IMR-90 (cell line): ENCODE data around the gene ITSN2. TPM values are rescaled to one million over a fixed set of nuclear protein-coding genes. Genes with fewer than 3 reads are reported as not detected.

Experiments
- ATAC-seq: fragments of 200-7000 bp; cut with Tn5 transposase; 2 replicates; pipeline ENCODE4 v1.9.1; 2020; ENCODE audit warnings: low read depth, mild to moderate bottlenecking, moderate library complexity
- BruUV-seq: library from RNA; stranded (reverse); fragments of 400-500 nt; replicated peaks from 2 replicates; lab custom pipeline; 2021; lab: Mats Ljungman, UMichigan
- CTCF ChIA-PET: fragments of 300-600 bp; formaldehyde crosslinking; extraction: SDS; loops from one replicate; lab custom pipeline; 2021; ENCODE audit warnings: antibody characterized with exemption; lab: Yijun Ruan, JAX
- POLR2A ChIA-PET: fragments of 300-600 bp; sonication (Branson Sonifier 250); formaldehyde crosslinking; loops from one replicate; lab custom pipeline; 2022; ENCODE audit warnings: antibody characterized with exemption; ENCODE audit not compliant: unreplicated experiment; lab: Charles Lee
- DNase-seq: peaks from one replicate; pipeline ENCODE4 v3.0.0; 2013
- H2AFZ ChIP-seq: replicated peaks from 2 replicates; pipeline ENCODE3; 2013; ENCODE audit warnings: low read length, mild to moderate bottlenecking; ENCODE audit not compliant: poor library complexity
- H2AK5ac ChIP-seq: 2 replicates; pipeline ENCODE4 v1.6.1; 2013; ENCODE audit warnings: low read depth, low read length, inconsistent platforms
- H2AK9ac ChIP-seq: replicated peaks from 2 replicates; pipeline ENCODE3; 2013; ENCODE audit warnings: mild to moderate bottlenecking, low read depth, low read length, moderate library complexity; ENCODE audit not compliant: poor library complexity
- H2BK120ac ChIP-seq: 2 replicates; pipeline ENCODE4 v1.6.1; 2013; ENCODE audit warnings: low read depth, low read length, inconsistent platforms
- H2BK15ac ChIP-seq: 3 replicates; pipeline ENCODE4 v1.6.1; 2013; ENCODE audit warnings: low read depth, low read length, inconsistent platforms
- H2BK20ac ChIP-seq: 2 replicates; pipeline ENCODE4 v1.6.1; 2013; ENCODE audit warnings: low read depth, mild to moderate bottlenecking, inconsistent platforms, low read length, moderate library complexity
- H2BK5ac ChIP-seq: 2 replicates; pipeline ENCODE4 v1.6.1; 2013; ENCODE audit warnings: mild to moderate bottlenecking, low read depth, low read length, inconsistent platforms; ENCODE audit not compliant: poor library complexity, severe bottlenecking
- H3K14ac ChIP-seq: replicated peaks from 2 replicates; pipeline ENCODE4 v1.6.1; 2013; ENCODE audit warnings: low read depth, low read length, inconsistent platforms
- H3K18ac ChIP-seq: 2 replicates; pipeline ENCODE4 v1.6.1; 2013; ENCODE audit warnings: low read depth, low read length, control low read depth
- H3K23ac ChIP-seq: 2 replicates; pipeline ENCODE4 v1.6.1; 2013; ENCODE audit warnings: low read depth, low read length, inconsistent platforms
- H3K27ac ChIP-seq: 2 replicates; pipeline ENCODE4 v1.5.1; 2013; ENCODE audit warnings: mild to moderate bottlenecking, control low read depth, low read length; ENCODE audit not compliant: insufficient read depth
- H3K27me3 ChIP-seq: 2 replicates; pipeline ENCODE4 v1.6.1; 2013; ENCODE audit warnings: low read length; ENCODE audit not compliant: control insufficient read depth, insufficient read depth
- H3K36me3 ChIP-seq: 2 replicates; pipeline ENCODE4 v1.6.1; 2013; ENCODE audit warnings: low read length, mixed read lengths; ENCODE audit not compliant: control insufficient read depth, insufficient read depth
- H3K4ac ChIP-seq: 2 replicates; pipeline ENCODE4 v1.6.1; 2013; ENCODE audit warnings: low read depth, low read length, inconsistent platforms
- H3K4me1 ChIP-seq: 2 replicates; pipeline ENCODE4 v1.6.1; 2013; ENCODE audit warnings: low read length, mixed read lengths; ENCODE audit not compliant: control insufficient read depth, insufficient read depth
- H3K4me2 ChIP-seq: 2 replicates; pipeline ENCODE4 v1.6.1; 2013; ENCODE audit warnings: low read depth, mild to moderate bottlenecking, control low read depth, low read length, moderate library complexity
- H3K4me3 ChIP-seq: 2 replicates; pipeline ENCODE4 v1.5.1; 2013; ENCODE audit warnings: low read depth, mild to moderate bottlenecking, control low read depth, low read length, moderate library complexity; ENCODE audit not compliant: insufficient read depth
- H3K56ac ChIP-seq: 2 replicates; pipeline ENCODE4 v1.6.1; 2013; ENCODE audit warnings: low read length, inconsistent platforms; ENCODE audit not compliant: insufficient read depth; ENCODE audit errors: extremely low read depth
- H3K79me1 ChIP-seq, 2 experiments: 2 replicates each; pipeline ENCODE4 v1.6.1; 2013; ENCODE audit warnings: low read length in 2 of 2, inconsistent platforms in 1 of 2, low read depth in 1 of 2
- H3K9ac ChIP-seq: 2 replicates; pipeline ENCODE4 v1.6.1; 2013; ENCODE audit warnings: low read depth, low read length, control low read depth
- H3K9me1 ChIP-seq: 2 replicates; pipeline ENCODE4 v1.6.1; 2013; ENCODE audit warnings: low read length, inconsistent platforms; ENCODE audit not compliant: insufficient read depth
- H3K9me3 ChIP-seq: 2 replicates; pipeline ENCODE4 v1.6.1; 2013; ENCODE audit warnings: low read length; ENCODE audit not compliant: control insufficient read depth, insufficient read depth
- H4K20me1 ChIP-seq: 2 replicates; pipeline ENCODE4 v1.6.1; 2013; ENCODE audit warnings: low read length, inconsistent platforms; ENCODE audit not compliant: insufficient read depth
- H4K5ac ChIP-seq: 2 replicates; pipeline ENCODE4 v1.6.1; 2013; ENCODE audit warnings: mild to moderate bottlenecking, low read depth, low read length, control low read depth
- H4K8ac ChIP-seq, 2 experiments: 2 replicates each; pipeline ENCODE4 v1.6.1; 2013; ENCODE audit warnings: low read depth in 2 of 2, low read length in 2 of 2, control low read depth in 1 of 2, inconsistent platforms in 1 of 2
- H4K91ac ChIP-seq: 2 replicates; pipeline ENCODE4 v1.6.1; 2013; ENCODE audit warnings: low read depth, low read length, inconsistent platforms; ENCODE audit not compliant: insufficient read depth
- CHD1 ChIP-seq: IDR thresholded peaks from 2 replicates; pipeline ENCODE4 v1.6.1; 2012; ENCODE audit warnings: low read depth, low read length, improper control_type of control experiment
- FOS ChIP-seq: fragments of 150-350 bp; IDR thresholded peaks from 2 replicates; pipeline ENCODE4 v1.6.1; 2016; ENCODE audit warnings: low read depth, low read length
- MAFK ChIP-seq: IDR thresholded peaks from 2 replicates; pipeline ENCODE4 v1.6.1; 2012; ENCODE audit warnings: low read depth, low read length, improper control_type of control experiment
- MAZ ChIP-seq: IDR thresholded peaks from 2 replicates; pipeline ENCODE4 v1.6.1; 2012; ENCODE audit warnings: low read depth, mild to moderate bottlenecking, low read length, improper control_type of control experiment, moderate library complexity, borderline replicate concordance
- MXI1 ChIP-seq: IDR thresholded peaks from 2 replicates; pipeline ENCODE4 v1.6.1; 2012; ENCODE audit warnings: low read depth, mild to moderate bottlenecking, low read length, moderate library complexity, borderline replicate concordance
- POLR2A ChIP-seq: IDR thresholded peaks from 2 replicates; pipeline ENCODE4 v1.6.1; 2012; ENCODE audit warnings: mild to moderate bottlenecking, low read depth, low read length
- RCOR1 ChIP-seq: IDR thresholded peaks from 2 replicates; pipeline ENCODE4 v1.6.1; 2012; ENCODE audit warnings: mild to moderate bottlenecking, low read length, improper control_type of control experiment; ENCODE audit not compliant: insufficient replicate concordance
- WGBS, 2 experiments: methylation state at CpG; one replicate each; pipeline versions ENCODE4 v1.1.5 to v1.1.7; 2013; ENCODE audit warnings: missing lambda C conversion rate in 2 of 2; ENCODE audit not compliant: insufficient read length in 1 of 2; ENCODE audit errors: extremely low coverage in 2 of 2; 5-methylcytosine and 5-hydroxymethylcytosine counted together
- dilution Hi-C: fragments of 300-500 bp; cut with HindIII; formaldehyde crosslinking; loops from one replicate; pipeline ENCODE4 v1.14.3; 2018; ENCODE audit warnings: low sequenced_read_pairs; ENCODE audit not compliant: unreplicated experiment
- in situ Hi-C: fragments of 300-500 bp; cut with MboI; formaldehyde crosslinking; loops from 3 replicates; pipeline ENCODE4 v1.14.3; 2019; ENCODE audit warnings: low sequenced_read_pairs, inconsistent platforms, mixed read lengths
- intact Hi-C: fragments of 100-400 bp; cut with micrococcal nuclease; formaldehyde crosslinking; loops from 2 replicates; pipeline ENCODE4 v1.10.0; 2022
- polyA plus RNA-seq, 3 experiments: library from polyadenylated mRNA; depleted of rRNA; stranded (reverse); fragments of >200 nt; gene quantifications; 2 replicates each; pipeline ENCODE4 v1.2.3, GENCODE V29; 2012; ENCODE audit warnings: low replicate concordance in 1 of 3
- total RNA-seq: library from RNA; depleted of rRNA; stranded (reverse); fragments of >200 nt; gene quantifications from 2 replicates; pipeline ENCODE4 v1.2.3, GENCODE V29; 2012

Gene ITSN2
- total and polyA plus RNA-seq, 2 of the 4 experiments (the other 2 are of a cell fraction), result 10.7 to 17.2 TPM

DNA sequence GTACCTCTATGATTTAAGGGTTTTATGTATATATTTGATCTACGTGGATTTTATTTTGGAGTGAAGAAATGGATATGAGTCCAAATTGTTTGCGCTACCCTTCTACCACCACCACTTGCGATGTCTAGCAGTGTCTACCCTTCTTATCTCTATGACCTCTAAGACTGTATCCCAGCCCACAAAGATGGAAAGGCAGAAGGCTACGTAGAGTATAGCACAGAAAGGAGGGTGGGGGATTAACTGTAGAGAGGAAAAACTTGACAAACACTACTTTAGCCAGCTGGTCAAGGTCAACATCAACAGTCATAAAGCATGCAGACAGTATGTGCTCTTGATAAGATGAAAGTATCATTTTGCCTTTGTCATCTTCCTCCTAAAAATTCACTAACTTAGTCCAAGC is 14.4 kb downstream of the ITSN2 start:
- Histone ChIP-seq H2BK5ac (no peak overlapping the region), H2BK20ac (no peak overlapping the region), H2AFZ (no peak overlapping the region), H3K36me3 (no peaks in the 10 kb centered on the region), H3K4me2 (no peak overlapping the region), H4K91ac (no peak overlapping the region), H3K4ac (no peak overlapping the region), H4K20me1 (peaks cover 18% of the 10 kb centered on the region), H3K56ac (no peak overlapping the region), H4K8ac (no peak overlapping the region), H2BK120ac (no peak overlapping the region), H3K4me1 (peaks cover 3% of the 10 kb centered on the region; the same call in 1 of the 2 replicates), H3K9ac (no peak overlapping the region), H2AK5ac (no peak overlapping the region), H3K79me1 (peaks cover 29 to 49% of the 10 kb centered on the region in 2 experiments), H2BK15ac (no peak overlapping the region), H3K23ac (0 out of 2 replicates have a peak overlapping the region, but pooled peaks have one; percentile 11), H4K5ac (no peak overlapping the region), H3K18ac (no peak overlapping the region), H3K27me3 (no peaks in the 10 kb centered on the region), H2AK9ac (no peak overlapping the region), H3K9me1 (peaks cover 2% of the 10 kb centered on the region; the same call in 1 of the 2 replicates), H3K14ac (no peak overlapping the region), H3K9me3 (no peaks in the 10 kb centered on the region), H3K27ac (no peak overlapping the region), H3K4me3 (no peak overlapping the region)
- BruUV-seq, result no TSS peak
- POLR2A ChIA-PET, result no interaction called here
- dilution Hi-C loops (no loop called here), intact Hi-C loops (no loop called here), in situ Hi-C loops (no loop called here)
- DNase-seq (peak; percentile 3), ATAC-seq (0 out of 2 replicates have a peak, but pooled peaks have one; percentile 32)
- CTCF ChIA-PET, result no interaction called here
- TF ChIP-seq MAFK, result no peak
- no peak for TF ChIP-seq MXI1
- no peak for TF ChIP-seq RCOR1
- no peak for TF ChIP-seq POLR2A
- no peak for TF ChIP-seq MAZ
- TF ChIP-seq CHD1, result no peak
- TF ChIP-seq FOS, result no peak
- WGBS, 2 experiments, result no CpG with 5 or more reads among the region's 4 CpGs
